ENCODE results near the gene TMEM61. TPM values are rescaled to one million over a fixed set of nuclear protein-coding genes. Genes with fewer than 3 reads are reported as not detected.

The TMEM61 gene
- total RNA-seq, 4 donors from 2014 or later, result 1.7 to 6.3 (median 4.1) TPM

DNA sequence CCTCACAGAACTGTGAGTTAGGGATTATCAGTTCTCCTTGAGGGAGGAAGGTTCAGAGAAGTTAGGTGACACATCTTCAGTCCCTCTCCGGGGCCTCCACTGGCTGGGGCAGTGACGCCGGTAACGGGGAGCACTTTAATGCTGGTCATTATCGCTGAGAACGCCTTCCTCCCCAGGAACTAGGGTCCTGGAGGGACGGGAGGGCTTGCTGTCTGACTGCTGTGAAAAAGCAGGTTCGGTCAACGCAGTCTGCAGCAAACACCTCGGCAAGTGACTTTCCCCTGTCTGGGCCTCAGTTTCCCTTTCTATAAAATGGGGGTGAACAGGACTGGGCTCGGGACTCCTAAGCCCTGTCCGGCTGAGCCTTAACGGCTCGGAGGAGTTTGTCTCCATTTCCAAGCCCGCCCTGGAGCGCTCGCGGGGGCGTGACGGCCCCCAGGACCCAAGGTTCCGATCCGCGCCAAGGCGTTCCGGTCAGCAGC is 341 bp upstream of the TMEM61 start:
- no peaks in the 10 kb centered on the region for H3K36me3 ChIP-seq
- peaks cover 20% of the 10 kb centered on the region for H3K4me1 ChIP-seq
- H3K27ac ChIP-seq, result peak overlapping the region; percentile 77
- no peak for DNase-seq (ENCODE audit: low spot score in 2 of 2)
- TF ChIP-seq, protein P1, sequence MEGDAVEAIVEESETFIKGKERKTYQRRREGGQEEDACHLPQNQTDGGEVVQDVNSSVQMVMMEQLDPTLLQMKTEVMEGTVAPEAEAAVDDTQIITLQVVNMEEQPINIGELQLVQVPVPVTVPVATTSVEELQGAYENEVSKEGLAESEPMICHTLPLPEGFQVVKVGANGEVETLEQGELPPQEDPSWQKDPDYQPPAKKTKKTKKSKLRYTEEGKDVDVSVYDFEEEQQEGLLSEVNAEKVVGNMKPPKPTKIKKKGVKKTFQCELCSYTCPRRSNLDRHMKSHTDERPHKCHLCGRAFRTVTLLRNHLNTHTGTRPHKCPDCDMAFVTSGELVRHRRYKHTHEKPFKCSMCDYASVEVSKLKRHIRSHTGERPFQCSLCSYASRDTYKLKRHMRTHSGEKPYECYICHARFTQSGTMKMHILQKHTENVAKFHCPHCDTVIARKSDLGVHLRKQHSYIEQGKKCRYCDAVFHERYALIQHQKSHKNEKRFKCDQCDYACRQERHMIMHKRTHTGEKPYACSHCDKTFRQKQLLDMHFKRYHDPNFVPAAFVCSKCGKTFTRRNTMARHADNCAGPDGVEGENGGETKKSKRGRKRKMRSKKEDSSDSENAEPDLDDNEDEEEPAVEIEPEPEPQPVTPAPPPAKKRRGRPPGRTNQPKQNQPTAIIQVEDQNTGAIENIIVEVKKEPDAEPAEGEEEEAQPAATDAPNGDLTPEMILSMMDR (IDR thresholded peaks at IDR 0.05), result no peak
- TF ChIP-seq EP300 (IDR thresholded peaks at IDR 0.05), result no peak
- no peak for TF ChIP-seq POLR2A (IDR thresholded peaks at IDR 0.05)
- no peak for TF ChIP-seq POLR2AphosphoS5 (IDR thresholded peaks at IDR 0.05)
- peaks cover 15% of the 10 kb centered on the region for H3K27me3 ChIP-seq
- H3K9me3 ChIP-seq, result no peaks in the 10 kb centered on the region
- WGBS, result 46% methylated on average over 8 of the region's 25 CpGs
- peak overlapping the region; percentile 64 for H3K4me3 ChIP-seq

DNA sequence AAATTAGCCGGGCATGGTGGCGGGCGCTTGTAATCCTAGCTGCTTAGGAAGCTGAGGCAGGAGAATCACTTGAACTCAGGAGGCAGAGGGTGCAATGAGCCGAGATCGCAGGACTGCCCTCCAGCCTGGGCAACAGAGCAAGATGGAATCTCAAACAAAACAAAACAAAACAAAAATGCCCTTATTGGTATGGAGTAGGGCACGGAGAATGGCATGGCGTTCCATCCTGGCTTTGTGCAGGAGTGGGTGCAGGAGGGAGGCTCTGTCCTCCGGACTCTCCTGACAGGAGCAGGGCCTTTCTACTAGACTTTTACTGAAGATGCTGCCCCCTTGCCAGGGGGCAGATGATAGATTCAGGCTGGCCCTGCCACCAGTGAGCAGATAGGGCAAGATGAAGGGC is 1.0 kb downstream of the TMEM61 start:
- no peak overlapping the region for H3K27ac ChIP-seq
- H3K4me1 ChIP-seq, result peaks cover 15% of the 10 kb centered on the region
- 92% methylated on average over 8 of the region's 8 CpGs for whole genome bisulfite sequencing

DNA sequence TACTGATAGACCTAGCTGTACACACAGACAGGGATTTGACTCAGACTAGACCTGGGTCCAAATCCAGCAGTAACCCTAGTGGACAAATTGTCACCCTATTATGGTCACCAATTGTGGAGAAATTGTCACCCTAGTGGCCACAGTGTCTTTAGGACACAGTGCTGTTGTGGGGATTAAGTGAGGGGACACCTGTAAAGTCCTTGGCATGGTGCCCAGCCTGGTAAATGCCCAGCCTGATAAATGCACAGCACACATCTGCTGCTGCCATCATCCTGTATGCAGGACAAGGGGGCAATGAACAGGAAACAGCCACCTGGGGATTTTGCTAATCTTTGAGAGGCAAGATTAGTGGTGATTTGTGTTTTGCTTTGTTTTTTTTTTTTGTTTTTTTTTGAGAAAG is 2.3 kb downstream of the TMEM61 start:
- Histone ChIP-seq H3K36me3 (no peaks in the 10 kb centered on the region), H3K27ac (no peak overlapping the region), H3K27me3 (peaks cover 15% of the 10 kb centered on the region), H3K4me1 (peaks cover 15% of the 10 kb centered on the region), H3K9me3 (no peaks in the 10 kb centered on the region), H3K4me3 (no peak overlapping the region)
- TF ChIP-seq, protein P1 (IDR thresholded peaks at IDR 0.05), result no peak
- TF ChIP-seq POLR2A (IDR thresholded peaks at IDR 0.05) (no peak), EP300 (IDR thresholded peaks at IDR 0.05) (no peak), POLR2AphosphoS5 (IDR thresholded peaks at IDR 0.05) (no peak)
- DNase-seq (ENCODE audit: low spot score in 2 of 2), result no peak

More for the DNA sequence above, 1.0 kb downstream of the TMEM61 start:
- TF ChIP-seq POLR2A (IDR thresholded peaks at IDR 0.05) (no peak), EP300 (IDR thresholded peaks at IDR 0.05) (no peak), POLR2AphosphoS5 (IDR thresholded peaks at IDR 0.05) (no peak)
- TF ChIP-seq, protein P1 (IDR thresholded peaks at IDR 0.05), result no peak
- peak in 1 of 2 donors; percentile 45 for DNase-seq (ENCODE audit: low spot score in 2 of 2)
- no peaks in the 10 kb centered on the region for H3K36me3 ChIP-seq
- peaks cover 15% of the 10 kb centered on the region for H3K27me3 ChIP-seq
- no peak overlapping the region for H3K4me3 ChIP-seq
- no peaks in the 10 kb centered on the region for H3K9me3 ChIP-seq

DNA sequence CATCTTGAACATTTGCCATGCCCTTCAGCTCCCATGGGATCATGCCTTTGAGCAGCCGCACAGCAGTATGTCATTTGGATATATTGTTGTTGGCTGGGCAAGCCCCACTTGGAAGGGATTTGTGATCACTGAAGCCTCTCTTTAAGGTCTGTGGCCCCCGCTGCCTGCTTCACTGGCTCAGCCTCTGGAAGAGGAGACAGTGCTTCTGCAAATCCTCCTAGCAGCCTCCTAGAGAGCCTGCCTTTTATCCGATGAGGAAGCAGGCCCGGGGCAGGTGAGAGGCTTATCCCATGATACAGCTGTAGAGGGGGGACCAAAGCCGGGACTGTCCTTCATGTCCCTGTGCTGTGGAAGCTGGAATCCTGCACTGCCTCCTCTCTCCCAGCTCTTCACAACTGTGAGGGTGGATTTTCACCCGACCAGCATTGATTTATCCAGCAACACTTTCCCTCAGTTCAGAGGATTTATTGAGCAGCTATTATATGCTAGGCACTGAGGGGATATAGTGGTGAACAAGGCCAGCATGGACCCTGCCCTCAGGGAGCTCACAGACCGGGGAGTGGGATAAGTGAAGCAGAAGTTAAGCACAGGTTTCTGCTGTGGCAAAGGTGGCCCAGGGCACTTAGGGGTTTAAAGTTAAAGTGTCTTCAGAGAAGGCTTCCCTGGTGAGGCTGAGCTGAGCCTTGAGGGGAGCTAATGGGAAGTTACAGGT is 3.9 kb downstream of the TMEM61 start:
- no peak for DNase-seq (ENCODE audit: low spot score in 2 of 2)
- TF ChIP-seq, protein P1 (IDR thresholded peaks at IDR 0.05), result no peak
- TF ChIP-seq POLR2AphosphoS5 (IDR thresholded peaks at IDR 0.05) (no peak), EP300 (IDR thresholded peaks at IDR 0.05) (no peak), POLR2A (IDR thresholded peaks at IDR 0.05) (no peak)
- Histone ChIP-seq H3K9me3 (no peaks in the 10 kb centered on the region), H3K36me3 (no peaks in the 10 kb centered on the region), H3K4me1 (peaks cover 15% of the 10 kb centered on the region), H3K27ac (no peak overlapping the region), H3K27me3 (peaks cover 15% of the 10 kb centered on the region), H3K4me3 (no peak overlapping the region)
- 66% methylated on average over 4 of the region's 7 CpGs for WGBS

DNA sequence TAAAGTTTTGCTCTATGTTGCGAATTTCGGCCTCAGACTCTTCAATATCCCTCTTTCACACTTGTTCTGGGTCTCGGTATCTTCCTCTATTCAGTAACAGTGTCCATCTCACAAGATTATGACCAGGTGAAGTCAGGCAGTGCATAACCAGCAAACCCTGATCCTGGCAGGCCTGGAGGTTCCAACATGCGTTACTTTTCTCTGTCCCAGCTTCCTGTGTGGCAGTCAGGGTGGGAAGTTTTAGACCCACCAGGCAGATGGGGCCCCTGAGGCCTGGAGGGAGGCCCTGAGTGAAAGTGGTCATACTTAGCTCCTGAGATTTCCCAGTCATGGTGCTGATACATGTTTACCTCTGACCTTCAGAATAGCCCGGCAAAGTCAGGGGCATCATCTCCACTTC is 5.1 kb downstream of the TMEM61 start:
- H3K4me1 ChIP-seq, result peaks cover 6% of the 10 kb centered on the region
- 83% methylated on average over 5 of the region's 5 CpGs for WGBS
- no peak for DNase-seq (ENCODE audit: low spot score in 2 of 2)

More for the DNA sequence above, 5.1 kb downstream of the TMEM61 start:
- no peak overlapping the region for H3K4me3 ChIP-seq
- no peaks in the 10 kb centered on the region for H3K36me3 ChIP-seq
- no peak overlapping the region for H3K27ac ChIP-seq
- no peak for TF ChIP-seq POLR2AphosphoS5 (IDR thresholded peaks at IDR 0.05)
- TF ChIP-seq, protein P1 (IDR thresholded peaks at IDR 0.05), result no peak
- no peak for TF ChIP-seq POLR2A (IDR thresholded peaks at IDR 0.05)
- no peak for TF ChIP-seq EP300 (IDR thresholded peaks at IDR 0.05)
- H3K27me3 ChIP-seq, result peaks cover 7% of the 10 kb centered on the region
- no peaks in the 10 kb centered on the region for H3K9me3 ChIP-seq
